WTC11 (cell line): ENCODE data around the gene NSD1. TPM values are rescaled to one million over a fixed set of nuclear protein-coding genes. Genes with fewer than 3 reads are reported as not detected.

Experiments used
- ATAC-seq: fragments of 200-7000 bp; cut with Tn5 transposase; 2 replicates; pipeline ENCODE4 v1.10.0; 2021; ENCODE audit warnings: mild to moderate bottlenecking, moderate library complexity
- CTCF ChIA-PET: fragments of 300-600 bp; sonication (Branson Sonifier 250); formaldehyde crosslinking; loops from one replicate; lab custom pipeline; 2021; ENCODE audit warnings: antibody characterized with exemption; lab: Charles Lee
- POLR2A ChIA-PET: fragments of 350-600 bp; sonication (Branson Sonifier 250); formaldehyde crosslinking; loops from one replicate; lab custom pipeline; 2021; ENCODE audit warnings: antibody characterized with exemption; lab: Charles Lee
- DNase-seq: peaks from one replicate; pipeline ENCODE4 v3.0.0; 2021; ENCODE audit warnings: low spot score
- H3K27ac Mint-ChIP-seq: 2 replicates; pipeline ENCODE4 v1.8.0; 2021; ENCODE audit warnings: mixed read lengths
- H3K27me3 Mint-ChIP-seq: 2 replicates; pipeline ENCODE4 v1.8.0; 2021; ENCODE audit warnings: low read depth, mild to moderate bottlenecking, moderate library complexity, mixed read lengths
- H3K36me3 Mint-ChIP-seq: 2 replicates; pipeline ENCODE4 v1.8.0; 2021; ENCODE audit warnings: mixed read lengths
- H3K4me1 Mint-ChIP-seq: 2 replicates; pipeline ENCODE4 v1.8.0; 2022; ENCODE audit warnings: mixed read lengths
- H3K4me3 Mint-ChIP-seq: 2 replicates; pipeline ENCODE4 v1.8.0; 2021; ENCODE audit warnings: mild to moderate bottlenecking, moderate library complexity, mixed read lengths
- H3K9me3 Mint-ChIP-seq: 2 replicates; pipeline ENCODE4 v1.8.0; 2021; ENCODE audit warnings: mixed read lengths
- CBFB ChIP-seq: sonication (generic); formaldehyde crosslinking; IDR thresholded peaks from 2 replicates; pipeline ENCODE4 v1.8.1; 2022; ENCODE audit warnings: mild to moderate bottlenecking, low read depth, missing genetic modification reagents
- ESRRA ChIP-seq: sonication (generic); formaldehyde crosslinking; IDR thresholded peaks from 2 replicates; pipeline ENCODE4 v1.8.1; 2022; ENCODE audit warnings: mild to moderate bottlenecking, missing genetic modification reagents, borderline replicate concordance
- FOXJ3 ChIP-seq: sonication (generic); formaldehyde crosslinking; IDR thresholded peaks from 2 replicates; pipeline ENCODE4 v1.9.0; 2021; ENCODE audit warnings: missing genetic modification reagents, mild to moderate bottlenecking, borderline replicate concordance
- FOXP1 ChIP-seq: sonication (generic); formaldehyde crosslinking; IDR thresholded peaks from 2 replicates; pipeline ENCODE4 v1.8.0; 2022; ENCODE audit warnings: missing genetic modification reagents, mild to moderate bottlenecking, moderate library complexity, borderline replicate concordance
- HMGA2 ChIP-seq: fragments of 250-450 bp; sonication (Bioruptor Pico); IDR thresholded peaks from 2 replicates; pipeline ENCODE4 v1.4.0; 2021; ENCODE audit warnings: mild to moderate bottlenecking, moderate library complexity
- IRF2 ChIP-seq: sonication (generic); formaldehyde crosslinking; IDR thresholded peaks from 2 replicates; pipeline ENCODE4 v1.8.0; 2022; ENCODE audit warnings: low read depth, missing genetic modification reagents, borderline replicate concordance
- NFYB ChIP-seq: sonication (generic); formaldehyde crosslinking; conservative IDR thresholded peaks from 2 replicates; pipeline ENCODE4 v1.8.0; 2022; ENCODE audit warnings: low read depth, missing genetic modification reagents
- NR1H2 ChIP-seq: sonication (generic); formaldehyde crosslinking; IDR thresholded peaks from 2 replicates; pipeline ENCODE4 v1.9.0; 2021; ENCODE audit warnings: mild to moderate bottlenecking, moderate library complexity, missing genetic modification reagents
- SMAD4 ChIP-seq: sonication (generic); formaldehyde crosslinking; IDR thresholded peaks from 2 replicates; pipeline ENCODE4 v1.8.0; 2022; ENCODE audit warnings: mild to moderate bottlenecking, missing genetic modification reagents
- ZNF671 ChIP-seq: fragments of 250-450 bp; sonication (Bioruptor Pico); IDR thresholded peaks from 2 replicates; pipeline ENCODE4 v1.8.0; 2021; ENCODE audit warnings: mild to moderate bottlenecking
- total RNA-seq: library from RNA; stranded (reverse); gene quantifications from 3 replicates; pipeline ENCODE4 v1.2.3, GENCODE V29; 2021
- TF ChIP-seq, protein P1 (sequence below): sonication (generic); formaldehyde crosslinking; IDR thresholded peaks from 2 replicates; pipeline ENCODE4 v1.8.1; 2023; ENCODE audit warnings: mild to moderate bottlenecking, missing genetic modification reagents, moderate library complexity
- TF ChIP-seq, protein P2 (sequence below): fragments of 250-450 bp; sonication (Bioruptor Pico); IDR thresholded peaks from 2 replicates; pipeline ENCODE4 v2.1.2; 2022; ENCODE audit warnings: mild to moderate bottlenecking, moderate library complexity
- TF ChIP-seq, protein P3 (sequence below): fragments of 250-450 bp; sonication (Bioruptor Pico); conservative IDR thresholded peaks from 2 replicates; pipeline ENCODE4 v1.9.0; 2021; ENCODE audit warnings: mild to moderate bottlenecking
- TF ChIP-seq, protein P4 (sequence below): sonication (generic); formaldehyde crosslinking; IDR thresholded peaks from 2 replicates; pipeline ENCODE4 v1.8.1; 2023; ENCODE audit warnings: mild to moderate bottlenecking, missing genetic modification reagents, borderline replicate concordance
- TF ChIP-seq, protein P5 (sequence below): sonication (generic); formaldehyde crosslinking; IDR thresholded peaks from 2 replicates; pipeline ENCODE4 v1.8.1; 2022; ENCODE audit warnings: missing genetic modification reagents, borderline replicate concordance
- TF ChIP-seq, protein P6 (sequence below): sonication (generic); formaldehyde crosslinking; IDR thresholded peaks from 2 replicates; pipeline ENCODE4 v1.8.1; 2022; ENCODE audit warnings: low read depth, missing genetic modification reagents, borderline replicate concordance
- TF ChIP-seq, protein P7 (sequence below): sonication (generic); formaldehyde crosslinking; IDR thresholded peaks from 2 replicates; pipeline ENCODE4 v1.8.0; 2022; ENCODE audit warnings: mild to moderate bottlenecking, missing genetic modification reagents
- TF ChIP-seq, protein P8 (sequence below): sonication (generic); formaldehyde crosslinking; conservative IDR thresholded peaks from 2 replicates; pipeline ENCODE4 v1.8.1; 2023; ENCODE audit warnings: mild to moderate bottlenecking, low read depth, missing genetic modification reagents, moderate library complexity

Gene NSD1
- total RNA-seq, 1 experiment from 2014 or later: 148 TPM

DNA sequence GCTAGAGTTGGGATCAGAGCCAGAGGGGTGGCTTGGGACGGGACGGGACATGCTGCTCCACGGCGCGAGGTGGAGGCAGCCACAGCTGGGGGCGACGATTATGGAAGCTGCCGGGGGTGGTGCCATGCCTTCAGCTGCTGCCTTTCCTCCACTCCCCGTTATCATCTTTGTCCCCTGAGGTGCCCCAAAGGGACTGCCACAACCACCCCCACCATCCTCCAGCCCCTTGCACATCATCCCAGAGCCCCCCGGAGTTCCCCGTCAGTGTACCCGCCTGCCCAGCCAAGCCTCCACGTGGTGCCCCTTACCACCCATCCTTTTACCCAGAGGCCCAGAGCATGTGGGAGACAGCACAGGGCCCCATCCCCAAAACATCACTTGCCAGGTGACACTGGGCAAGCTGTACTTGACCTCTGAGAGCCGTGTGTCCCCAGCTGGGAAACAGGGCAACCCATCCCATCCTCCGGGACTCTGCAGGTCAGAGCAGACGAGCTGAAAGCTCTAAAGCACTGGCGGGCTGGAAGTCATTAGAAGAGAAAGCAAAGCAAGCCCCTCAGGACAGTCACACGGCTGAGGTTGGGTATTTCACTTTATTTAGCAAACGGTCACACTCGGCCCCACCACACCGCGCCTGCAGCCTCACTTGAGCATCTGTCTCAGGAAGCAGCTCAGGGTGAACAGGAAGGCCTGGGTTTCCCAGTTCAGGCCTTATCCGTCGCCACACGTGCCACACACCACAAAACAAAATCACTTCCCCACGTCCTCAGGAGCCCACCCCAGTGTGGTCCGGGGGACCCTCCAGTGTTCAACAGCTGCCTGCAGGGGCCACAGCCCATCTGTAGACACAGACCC is 197.6 kb downstream of the NSD1 start (continued):
- no peak for TF ChIP-seq NFYB (CRISPR knock-in tag)
- TF ChIP-seq, protein P1, sequence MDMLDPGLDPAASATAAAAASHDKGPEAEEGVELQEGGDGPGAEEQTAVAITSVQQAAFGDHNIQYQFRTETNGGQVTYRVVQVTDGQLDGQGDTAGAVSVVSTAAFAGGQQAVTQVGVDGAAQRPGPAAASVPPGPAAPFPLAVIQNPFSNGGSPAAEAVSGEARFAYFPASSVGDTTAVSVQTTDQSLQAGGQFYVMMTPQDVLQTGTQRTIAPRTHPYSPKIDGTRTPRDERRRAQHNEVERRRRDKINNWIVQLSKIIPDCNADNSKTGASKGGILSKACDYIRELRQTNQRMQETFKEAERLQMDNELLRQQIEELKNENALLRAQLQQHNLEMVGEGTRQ: no peak
- no peak for TF ChIP-seq CBFB (CRISPR knock-in tag)
- TF ChIP-seq FOXJ3 (CRISPR knock-in tag): no peak
- TF ChIP-seq, protein P2, sequence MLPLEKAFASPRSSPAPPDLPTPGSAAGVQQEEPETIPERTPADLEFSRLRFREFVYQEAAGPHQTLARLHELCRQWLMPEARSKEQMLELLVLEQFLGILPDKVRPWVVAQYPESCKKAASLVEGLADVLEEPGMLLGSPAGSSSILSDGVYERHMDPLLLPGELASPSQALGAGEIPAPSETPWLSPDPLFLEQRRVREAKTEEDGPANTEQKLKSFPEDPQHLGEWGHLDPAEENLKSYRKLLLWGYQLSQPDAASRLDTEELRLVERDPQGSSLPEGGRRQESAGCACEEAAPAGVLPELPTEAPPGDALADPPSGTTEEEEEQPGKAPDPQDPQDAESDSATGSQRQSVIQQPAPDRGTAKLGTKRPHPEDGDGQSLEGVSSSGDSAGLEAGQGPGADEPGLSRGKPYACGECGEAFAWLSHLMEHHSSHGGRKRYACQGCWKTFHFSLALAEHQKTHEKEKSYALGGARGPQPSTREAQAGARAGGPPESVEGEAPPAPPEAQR: no peak
- no peak for TF ChIP-seq NR1H2
- TF ChIP-seq, protein P3, sequence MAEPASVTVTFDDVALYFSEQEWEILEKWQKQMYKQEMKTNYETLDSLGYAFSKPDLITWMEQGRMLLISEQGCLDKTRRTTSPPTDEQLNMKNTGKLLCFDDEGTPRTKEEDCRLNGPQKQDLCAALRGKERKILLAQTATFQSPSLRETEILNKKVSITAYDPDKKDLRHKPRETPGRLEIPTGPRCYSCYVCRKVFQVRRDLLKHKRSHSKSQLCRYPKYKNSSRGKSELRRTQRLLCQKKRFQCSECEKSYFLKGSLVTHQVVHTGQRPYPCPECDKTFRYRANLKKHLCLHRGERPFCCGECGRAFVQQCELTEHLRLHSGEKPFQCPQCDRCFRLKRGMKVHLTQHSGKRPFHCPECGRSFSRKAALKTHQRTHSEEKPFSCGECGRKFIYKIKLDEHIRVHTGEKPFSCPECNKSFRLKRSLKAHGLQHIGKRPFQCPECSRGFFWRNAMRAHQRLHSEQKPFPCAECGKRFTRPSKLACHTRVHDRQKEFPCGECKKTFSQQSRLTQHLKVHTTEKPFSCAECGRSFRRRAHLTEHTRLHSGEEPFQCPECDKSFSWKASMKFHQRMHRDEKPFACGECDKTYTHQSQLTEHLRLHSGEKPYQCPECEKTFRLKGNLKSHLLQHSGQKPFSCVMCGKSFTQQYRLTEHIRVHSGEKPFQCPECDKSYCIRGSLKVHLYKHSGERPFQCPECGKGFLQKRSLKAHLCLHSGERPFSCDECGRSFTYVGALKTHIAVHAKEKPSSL (CRISPR knock-in tag): no peak
- TF ChIP-seq, protein P4, sequence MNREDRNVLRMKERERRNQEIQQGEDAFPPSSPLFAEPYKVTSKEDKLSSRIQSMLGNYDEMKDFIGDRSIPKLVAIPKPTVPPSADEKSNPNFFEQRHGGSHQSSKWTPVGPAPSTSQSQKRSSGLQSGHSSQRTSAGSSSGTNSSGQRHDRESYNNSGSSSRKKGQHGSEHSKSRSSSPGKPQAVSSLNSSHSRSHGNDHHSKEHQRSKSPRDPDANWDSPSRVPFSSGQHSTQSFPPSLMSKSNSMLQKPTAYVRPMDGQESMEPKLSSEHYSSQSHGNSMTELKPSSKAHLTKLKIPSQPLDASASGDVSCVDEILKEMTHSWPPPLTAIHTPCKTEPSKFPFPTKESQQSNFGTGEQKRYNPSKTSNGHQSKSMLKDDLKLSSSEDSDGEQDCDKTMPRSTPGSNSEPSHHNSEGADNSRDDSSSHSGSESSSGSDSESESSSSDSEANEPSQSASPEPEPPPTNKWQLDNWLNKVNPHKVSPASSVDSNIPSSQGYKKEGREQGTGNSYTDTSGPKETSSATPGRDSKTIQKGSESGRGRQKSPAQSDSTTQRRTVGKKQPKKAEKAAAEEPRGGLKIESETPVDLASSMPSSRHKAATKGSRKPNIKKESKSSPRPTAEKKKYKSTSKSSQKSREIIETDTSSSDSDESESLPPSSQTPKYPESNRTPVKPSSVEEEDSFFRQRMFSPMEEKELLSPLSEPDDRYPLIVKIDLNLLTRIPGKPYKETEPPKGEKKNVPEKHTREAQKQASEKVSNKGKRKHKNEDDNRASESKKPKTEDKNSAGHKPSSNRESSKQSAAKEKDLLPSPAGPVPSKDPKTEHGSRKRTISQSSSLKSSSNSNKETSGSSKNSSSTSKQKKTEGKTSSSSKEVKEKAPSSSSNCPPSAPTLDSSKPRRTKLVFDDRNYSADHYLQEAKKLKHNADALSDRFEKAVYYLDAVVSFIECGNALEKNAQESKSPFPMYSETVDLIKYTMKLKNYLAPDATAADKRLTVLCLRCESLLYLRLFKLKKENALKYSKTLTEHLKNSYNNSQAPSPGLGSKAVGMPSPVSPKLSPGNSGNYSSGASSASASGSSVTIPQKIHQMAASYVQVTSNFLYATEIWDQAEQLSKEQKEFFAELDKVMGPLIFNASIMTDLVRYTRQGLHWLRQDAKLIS: no peak
- TF ChIP-seq ZNF671: no peak
- no peak for TF ChIP-seq ESRRA (CRISPR knock-in tag)
- TF ChIP-seq SMAD4 (CRISPR knock-in tag): no peak

DNA sequence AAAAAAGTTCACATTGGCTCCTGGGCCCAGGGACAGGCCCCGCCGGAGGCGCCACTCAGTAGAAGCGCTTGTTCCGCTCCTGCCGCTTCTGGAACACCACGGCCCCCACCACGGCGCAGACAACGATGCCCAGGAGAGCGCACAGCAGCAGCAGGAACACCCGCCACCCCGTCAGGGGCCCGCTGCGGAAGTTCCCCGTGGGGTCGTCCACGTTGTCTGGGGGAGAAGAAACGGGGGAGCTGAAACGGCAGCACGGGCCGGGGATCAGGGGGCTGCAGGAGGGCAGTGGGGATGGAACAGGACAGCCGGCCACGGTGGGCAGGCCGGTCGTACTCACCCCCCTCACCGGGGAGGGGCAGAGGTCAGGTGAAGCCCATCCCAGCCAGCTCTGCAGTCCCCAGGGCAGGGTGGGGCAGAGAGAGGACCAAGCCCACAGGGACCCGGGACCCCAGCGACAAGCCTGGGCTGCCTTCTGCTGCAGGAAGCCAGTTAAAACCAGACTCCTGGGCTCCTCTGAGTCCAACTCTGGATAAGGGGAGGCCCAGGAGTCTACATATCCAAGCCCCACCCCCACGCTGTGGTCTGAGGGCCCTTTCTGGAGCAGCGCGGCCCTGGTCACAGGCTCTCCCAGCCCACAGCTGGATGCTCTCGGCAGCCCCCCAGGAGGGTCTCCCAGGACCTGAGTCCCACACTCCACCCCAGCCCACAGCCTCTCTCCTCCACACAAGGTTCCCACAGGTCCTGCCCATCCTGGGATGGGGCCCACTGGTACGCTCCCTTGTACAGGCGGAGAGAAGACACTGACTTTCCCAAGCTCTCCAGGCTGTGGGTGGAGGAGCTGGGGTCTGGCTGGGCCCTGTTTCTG is 198.7 kb downstream of the NSD1 start:
- ChIA-PET POLR2A (no interaction called here), CTCF (interaction anchor here (1.0 to 1.7 kb wide), 5 partner anchors 14 to 165 kb away, joined by 3 to 8 read pairs (median 3); partner anchors contain the start of gene PDLIM7)
- peaks cover 21% of the 10 kb centered on the region for H3K4me1 Mint-ChIP-seq
- no peak for DNase-seq
- no peak overlapping the region for H3K27ac Mint-ChIP-seq
- H3K36me3 Mint-ChIP-seq: peaks cover 49% of the 10 kb centered on the region
- H3K9me3 Mint-ChIP-seq: no peaks in the 10 kb centered on the region
- H3K4me3 Mint-ChIP-seq: no peak overlapping the region
- no peak for ATAC-seq
- no peaks in the 10 kb centered on the region for H3K27me3 Mint-ChIP-seq
- no peak for TF ChIP-seq FOXP1 (CRISPR knock-in tag)
- TF ChIP-seq, protein P5, sequence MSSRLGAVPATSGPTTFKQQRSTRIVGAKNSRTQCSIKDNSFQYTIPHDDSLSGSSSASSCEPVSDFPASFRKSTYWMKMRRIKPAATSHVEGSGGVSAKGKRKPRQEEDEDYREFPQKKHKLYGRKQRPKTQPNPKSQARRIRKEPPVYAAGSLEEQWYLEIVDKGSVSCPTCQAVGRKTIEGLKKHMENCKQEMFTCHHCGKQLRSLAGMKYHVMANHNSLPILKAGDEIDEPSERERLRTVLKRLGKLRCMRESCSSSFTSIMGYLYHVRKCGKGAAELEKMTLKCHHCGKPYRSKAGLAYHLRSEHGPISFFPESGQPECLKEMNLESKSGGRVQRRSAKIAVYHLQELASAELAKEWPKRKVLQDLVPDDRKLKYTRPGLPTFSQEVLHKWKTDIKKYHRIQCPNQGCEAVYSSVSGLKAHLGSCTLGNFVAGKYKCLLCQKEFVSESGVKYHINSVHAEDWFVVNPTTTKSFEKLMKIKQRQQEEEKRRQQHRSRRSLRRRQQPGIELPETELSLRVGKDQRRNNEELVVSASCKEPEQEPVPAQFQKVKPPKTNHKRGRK (CRISPR knock-in tag): no peak
- TF ChIP-seq HMGA2 (CRISPR knock-in tag): no peak
- no peak for TF ChIP-seq FOXJ3 (CRISPR knock-in tag)
- TF ChIP-seq IRF2 (CRISPR knock-in tag): no peak
- TF ChIP-seq, protein P6, sequence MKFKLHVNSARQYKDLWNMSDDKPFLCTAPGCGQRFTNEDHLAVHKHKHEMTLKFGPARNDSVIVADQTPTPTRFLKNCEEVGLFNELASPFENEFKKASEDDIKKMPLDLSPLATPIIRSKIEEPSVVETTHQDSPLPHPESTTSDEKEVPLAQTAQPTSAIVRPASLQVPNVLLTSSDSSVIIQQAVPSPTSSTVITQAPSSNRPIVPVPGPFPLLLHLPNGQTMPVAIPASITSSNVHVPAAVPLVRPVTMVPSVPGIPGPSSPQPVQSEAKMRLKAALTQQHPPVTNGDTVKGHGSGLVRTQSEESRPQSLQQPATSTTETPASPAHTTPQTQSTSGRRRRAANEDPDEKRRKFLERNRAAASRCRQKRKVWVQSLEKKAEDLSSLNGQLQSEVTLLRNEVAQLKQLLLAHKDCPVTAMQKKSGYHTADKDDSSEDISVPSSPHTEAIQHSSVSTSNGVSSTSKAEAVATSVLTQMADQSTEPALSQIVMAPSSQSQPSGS (CRISPR knock-in tag): no peak
- TF ChIP-seq, protein P7, sequence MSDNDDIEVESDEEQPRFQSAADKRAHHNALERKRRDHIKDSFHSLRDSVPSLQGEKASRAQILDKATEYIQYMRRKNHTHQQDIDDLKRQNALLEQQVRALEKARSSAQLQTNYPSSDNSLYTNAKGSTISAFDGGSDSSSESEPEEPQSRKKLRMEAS: no peak
- TF ChIP-seq, protein P8, sequence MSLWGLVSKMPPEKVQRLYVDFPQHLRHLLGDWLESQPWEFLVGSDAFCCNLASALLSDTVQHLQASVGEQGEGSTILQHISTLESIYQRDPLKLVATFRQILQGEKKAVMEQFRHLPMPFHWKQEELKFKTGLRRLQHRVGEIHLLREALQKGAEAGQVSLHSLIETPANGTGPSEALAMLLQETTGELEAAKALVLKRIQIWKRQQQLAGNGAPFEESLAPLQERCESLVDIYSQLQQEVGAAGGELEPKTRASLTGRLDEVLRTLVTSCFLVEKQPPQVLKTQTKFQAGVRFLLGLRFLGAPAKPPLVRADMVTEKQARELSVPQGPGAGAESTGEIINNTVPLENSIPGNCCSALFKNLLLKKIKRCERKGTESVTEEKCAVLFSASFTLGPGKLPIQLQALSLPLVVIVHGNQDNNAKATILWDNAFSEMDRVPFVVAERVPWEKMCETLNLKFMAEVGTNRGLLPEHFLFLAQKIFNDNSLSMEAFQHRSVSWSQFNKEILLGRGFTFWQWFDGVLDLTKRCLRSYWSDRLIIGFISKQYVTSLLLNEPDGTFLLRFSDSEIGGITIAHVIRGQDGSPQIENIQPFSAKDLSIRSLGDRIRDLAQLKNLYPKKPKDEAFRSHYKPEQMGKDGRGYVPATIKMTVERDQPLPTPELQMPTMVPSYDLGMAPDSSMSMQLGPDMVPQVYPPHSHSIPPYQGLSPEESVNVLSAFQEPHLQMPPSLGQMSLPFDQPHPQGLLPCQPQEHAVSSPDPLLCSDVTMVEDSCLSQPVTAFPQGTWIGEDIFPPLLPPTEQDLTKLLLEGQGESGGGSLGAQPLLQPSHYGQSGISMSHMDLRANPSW (CRISPR knock-in tag): no peak
